Stomach (tissue), 9 donors: Measurements from ENCODE around the gene DENND5A. TPM values are rescaled to one million over a fixed set of nuclear protein-coding genes. Genes with fewer than 3 reads are reported as not detected.

Experiments used
- DNase-seq, 2 donors: peaks; one replicate each; pipeline versions ENCODE4 v3.0.0 to v3.0.0-alpha.2; 2013 to 2019
- H3K27ac ChIP-seq, 5 donors: fragments of 200-600 bp in 4 of 5; sonication (generic) in 4 of 5; one replicate each; pipeline ENCODE4 v1.5.1; 2013 to 2019; ENCODE audit warnings: mild to moderate bottlenecking in 1 of 5, moderate library complexity in 1 of 5
- H3K27me3 ChIP-seq, 3 donors: fragments of 200-600 bp; sonication (generic); one replicate each; pipeline ENCODE4 v1.5.1; 2017 to 2019; ENCODE audit warnings: mixed run types in 1 of 3
- H3K36me3 ChIP-seq, 4 donors: fragments of 200-600 bp; sonication (generic); 1 replicate in 3 of 4; 2 replicates in 1 of 4; pipeline ENCODE4 v1.5.1; 2016 to 2019
- H3K4me1 ChIP-seq, 4 donors: fragments of 200-600 bp; sonication (generic); one replicate each; pipeline ENCODE4 v1.5.1; 2016 to 2019
- H3K4me3 ChIP-seq, 4 donors: fragments of 200-600 bp; sonication (generic) in 3 of 4; one replicate each; pipeline ENCODE4 v1.5.1; 2016 to 2019; ENCODE audit warnings: mild to moderate bottlenecking in 1 of 4
- H3K9me3 ChIP-seq, 4 donors: fragments of 200-600 bp; sonication (generic); one replicate each; pipeline ENCODE4 v1.5.1; 2016 to 2019
- EP300 ChIP-seq: sonication (generic); formaldehyde crosslinking; IDR thresholded peaks from one replicate; pipeline ENCODE4 v1.6.1; 2017; ENCODE audit warnings: antibody characterized with exemption
- POLR2A ChIP-seq, 4 donors: fragments of 450-650 bp; IDR thresholded peaks; one replicate each; pipeline ENCODE4 v1.6.1; 2016; ENCODE audit warnings: antibody characterized with exemption in 4 of 4, control low read depth in 2 of 4, mild to moderate bottlenecking in 1 of 4, moderate library complexity in 1 of 4
- POLR2AphosphoS5 ChIP-seq, 3 donors: sonication (generic); formaldehyde crosslinking; IDR thresholded peaks; one replicate each; pipeline ENCODE4 v1.6.1; 2016; ENCODE audit warnings: antibody characterized with exemption in 3 of 3
- WGBS, 5 donors: extraction: QIAGEN DNeasy Blood & Tissue Kit in 3 of 5; methylation state at CpG; one replicate each; pipeline versions ENCODE4 v1.1.5 to v1.1.7; 2013 to 2018; 5-methylcytosine and 5-hydroxymethylcytosine counted together
- intact Hi-C: fragments of 100-400 bp; cut with DNase I; formaldehyde crosslinking; loops from one replicate; pipeline ENCODE4 v1.15.1; 2023; ENCODE audit warnings: low total_unique reads
- polyA plus RNA-seq, 3 donors: library from polyadenylated mRNA; stranded (reverse); fragments of 200-250 nt; gene quantifications; one replicate each; pipeline ENCODE4 v1.2.3, GENCODE V29; 2013
- total RNA-seq, 5 donors: library from RNA; depleted of rRNA; stranded (reverse); fragments of >200 nt; gene quantifications; one replicate each; pipeline versions ENCODE4 v1.1.0 to v1.2.3, GENCODE V29; 2014 to 2016
- TF ChIP-seq, protein P1 (sequence below), 7 experiments: fragments of 450-650 bp in 4 of 7; fragments of 200-600 bp in 3 of 7; sonication (generic) in 3 of 7; IDR thresholded peaks; one replicate each; pipeline ENCODE4 v1.5.1; 2016 to 2019; ENCODE audit warnings: antibody characterized with exemption in 7 of 7, control low read depth in 2 of 7, mild to moderate bottlenecking in 1 of 7
- donor health status: healthy with polysubstance abuse.
- donor health status: Bipolar disorder and iron deficiency.
- donor health status: healthy.

DENND5A gene
- total and polyA plus RNA-seq, 8 donors, result 14.8 to 152 (median 42.3) TPM

DNA sequence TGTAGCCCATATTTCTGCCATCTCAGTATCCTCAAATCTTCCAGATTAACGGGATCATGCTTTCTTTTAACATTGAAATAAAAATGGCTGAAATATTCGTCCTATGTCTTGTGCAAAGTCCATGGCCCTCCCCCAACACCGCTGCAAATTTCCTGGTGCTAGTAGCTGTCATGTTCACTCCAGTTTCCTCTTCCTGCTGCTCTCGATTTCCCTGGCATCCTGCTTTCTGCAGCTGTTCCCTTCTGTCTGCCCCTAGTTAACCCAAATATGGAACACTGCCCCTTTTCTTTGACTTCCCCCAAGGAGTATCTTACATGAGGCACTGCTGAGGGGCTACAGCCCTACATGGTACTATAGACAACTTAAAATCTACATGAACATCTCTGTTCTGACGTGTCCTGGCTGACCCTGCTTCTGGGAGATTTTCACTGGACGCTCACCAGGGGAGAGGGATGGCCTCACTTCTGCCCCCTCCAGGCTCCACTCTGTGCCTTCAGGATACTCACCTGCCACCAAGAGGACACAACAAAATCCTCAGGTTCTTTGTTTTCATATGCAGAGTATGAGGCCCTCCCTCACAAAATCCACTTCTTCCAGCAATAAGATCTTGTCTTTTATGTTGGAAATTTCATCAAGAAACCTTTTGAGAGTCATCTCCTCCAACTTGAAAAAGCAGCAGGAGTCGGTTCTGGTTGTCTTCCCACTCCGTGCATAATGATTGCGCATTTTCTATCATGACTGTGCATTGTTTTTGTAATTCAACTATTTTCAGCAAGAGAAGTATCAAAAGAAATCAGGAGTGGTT, 144.3 kb downstream of the DENND5A start:
- Histone ChIP-seq H3K27me3 (no peaks in the 10 kb centered on the region), H3K27ac (no peak overlapping the region), H3K4me1 (no peaks in the 10 kb centered on the region), H3K9me3 (no peaks in the 10 kb centered on the region), H3K36me3 (no peaks in the 10 kb centered on the region), H3K4me3 (no peak overlapping the region)
- intact Hi-C loops, result no loop called here
- TF ChIP-seq, protein P1, sequence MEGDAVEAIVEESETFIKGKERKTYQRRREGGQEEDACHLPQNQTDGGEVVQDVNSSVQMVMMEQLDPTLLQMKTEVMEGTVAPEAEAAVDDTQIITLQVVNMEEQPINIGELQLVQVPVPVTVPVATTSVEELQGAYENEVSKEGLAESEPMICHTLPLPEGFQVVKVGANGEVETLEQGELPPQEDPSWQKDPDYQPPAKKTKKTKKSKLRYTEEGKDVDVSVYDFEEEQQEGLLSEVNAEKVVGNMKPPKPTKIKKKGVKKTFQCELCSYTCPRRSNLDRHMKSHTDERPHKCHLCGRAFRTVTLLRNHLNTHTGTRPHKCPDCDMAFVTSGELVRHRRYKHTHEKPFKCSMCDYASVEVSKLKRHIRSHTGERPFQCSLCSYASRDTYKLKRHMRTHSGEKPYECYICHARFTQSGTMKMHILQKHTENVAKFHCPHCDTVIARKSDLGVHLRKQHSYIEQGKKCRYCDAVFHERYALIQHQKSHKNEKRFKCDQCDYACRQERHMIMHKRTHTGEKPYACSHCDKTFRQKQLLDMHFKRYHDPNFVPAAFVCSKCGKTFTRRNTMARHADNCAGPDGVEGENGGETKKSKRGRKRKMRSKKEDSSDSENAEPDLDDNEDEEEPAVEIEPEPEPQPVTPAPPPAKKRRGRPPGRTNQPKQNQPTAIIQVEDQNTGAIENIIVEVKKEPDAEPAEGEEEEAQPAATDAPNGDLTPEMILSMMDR (IDR thresholded peaks at IDR 0.05), result no peak
- no peak for DNase-seq
- WGBS, 5 donors, result 63 to 77% (median 74%) methylated on average over 9 of the region's 9 CpGs

DNA sequence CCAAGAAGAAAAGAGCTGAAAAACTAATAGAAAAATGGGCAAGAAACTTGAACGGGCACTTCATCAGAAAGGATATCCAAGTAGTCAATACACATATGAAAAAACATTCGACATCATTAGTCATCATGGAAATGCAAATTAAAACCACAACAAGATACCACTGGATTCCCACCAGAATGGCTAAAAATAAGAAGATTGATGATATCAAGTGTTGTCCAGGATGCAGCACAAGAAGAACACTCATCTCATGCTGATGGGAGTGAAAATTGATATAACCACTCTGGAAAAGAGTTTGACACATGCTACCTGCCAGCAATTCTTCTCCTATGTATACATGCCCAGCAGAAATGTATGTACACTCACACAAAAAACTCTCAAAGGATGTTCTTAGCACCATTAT, 146.9 kb downstream of the DENND5A start:
- no peak for DNase-seq
- WGBS, 5 donors, result 77 to 94% (median 91%) methylated on average over 2 of the region's 2 CpGs
- Histone ChIP-seq H3K4me1 (no peaks in the 10 kb centered on the region), H3K4me3 (no peak overlapping the region), H3K9me3 (peaks cover 0 to 7% (median 0%) of the 10 kb centered on the region in 4 donors), H3K27me3 (no peaks in the 10 kb centered on the region), H3K27ac (no peak overlapping the region), H3K36me3 (no peaks in the 10 kb centered on the region)
- no peak for TF ChIP-seq EP300
- TF ChIP-seq, protein P1 (IDR thresholded peaks at IDR 0.05), result no peak
- no peak for TF ChIP-seq POLR2AphosphoS5 (IDR thresholded peaks at IDR 0.05)
- TF ChIP-seq POLR2A (IDR thresholded peaks at IDR 0.05), result no peak
- intact Hi-C loops, result no loop called here

DNA sequence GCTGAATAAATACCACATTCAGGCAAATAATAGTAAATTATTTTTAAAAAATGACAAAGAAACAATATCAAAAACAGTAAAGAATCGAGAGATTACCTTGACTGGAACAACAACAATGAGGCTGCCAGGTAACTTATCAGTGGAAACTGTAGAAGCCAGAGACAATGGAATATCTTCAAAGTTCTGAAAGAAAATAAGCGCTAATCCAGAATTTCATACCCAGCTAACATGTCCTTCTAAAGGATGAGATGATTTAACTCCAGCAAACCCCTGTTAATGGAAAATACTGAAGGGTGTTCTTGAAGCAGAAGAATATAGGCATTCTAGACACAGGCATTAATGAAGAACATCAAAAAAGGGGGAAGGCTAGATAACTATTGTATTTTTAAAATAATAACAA, 153.1 kb downstream of the DENND5A start:
- H3K9me3 ChIP-seq, result peaks cover 0 to 25% (median 7%) of the 10 kb centered on the region in 4 donors
- intact Hi-C loops, result no loop called here

DNA sequence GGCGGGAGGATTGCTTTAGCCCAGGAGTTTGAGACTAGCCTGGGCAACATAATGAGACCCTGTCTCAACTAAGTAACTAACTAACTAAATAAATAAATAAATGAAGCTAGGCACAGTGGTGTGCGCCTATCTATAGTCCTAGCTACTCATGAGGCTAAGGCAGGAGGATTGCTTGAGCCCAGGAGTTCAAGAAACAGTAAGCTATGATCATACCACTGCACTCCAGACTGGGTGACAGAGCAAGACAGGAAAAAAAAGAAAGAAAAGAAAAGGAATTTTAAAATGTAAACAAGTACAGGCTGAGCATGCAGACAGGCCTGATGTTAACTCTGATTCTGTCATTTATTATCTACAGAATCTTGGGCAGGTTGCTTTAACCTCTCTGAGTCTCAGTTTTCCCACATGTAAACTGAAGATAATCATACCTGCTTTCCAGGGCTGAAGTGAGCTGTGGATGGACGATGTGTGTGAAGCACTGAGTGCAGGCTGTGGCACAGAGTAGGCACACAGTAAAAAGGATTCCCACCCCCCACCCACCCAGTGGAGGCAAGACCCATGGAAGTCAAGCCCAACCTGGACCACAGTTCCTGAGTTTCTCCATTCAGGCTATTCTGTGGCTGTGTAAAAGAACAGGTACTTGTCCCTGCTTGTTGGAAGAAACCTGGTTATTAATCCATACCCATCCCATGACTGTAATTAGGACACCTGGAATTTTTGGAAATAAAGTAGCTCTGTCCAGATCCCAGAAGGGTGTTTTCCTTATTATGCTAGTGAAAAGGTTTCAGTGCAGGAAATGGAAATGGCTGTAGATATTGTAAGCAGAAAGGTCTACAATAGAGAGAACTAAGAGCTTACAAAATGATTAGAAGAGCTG, 155.1 kb downstream of the DENND5A start:
- H3K27me3 ChIP-seq, result no peaks in the 10 kb centered on the region
- 84 to 95% (median 91%) methylated on average over 3 of the region's 3 CpGs for whole genome bisulfite sequencing, 5 donors
- peaks cover 0 to 25% (median 7%) of the 10 kb centered on the region in 4 donors for H3K9me3 ChIP-seq
- no peaks in the 10 kb centered on the region for H3K36me3 ChIP-seq
- no peak for DNase-seq
- intact Hi-C loops, result no loop called here
- no peak overlapping the region for H3K27ac ChIP-seq
- TF ChIP-seq POLR2A (IDR thresholded peaks at IDR 0.05), result no peak
- TF ChIP-seq, protein P1 (IDR thresholded peaks at IDR 0.05), result no peak
- TF ChIP-seq EP300, result no peak
- no peak for TF ChIP-seq POLR2AphosphoS5 (IDR thresholded peaks at IDR 0.05)
- H3K4me3 ChIP-seq, result no peak overlapping the region
- H3K4me1 ChIP-seq, result no peaks in the 10 kb centered on the region

More for the DNA sequence above, 153.1 kb downstream of the DENND5A start:
- no peak for DNase-seq
- Histone ChIP-seq H3K4me3 (no peak overlapping the region), H3K27me3 (no peaks in the 10 kb centered on the region), H3K36me3 (no peaks in the 10 kb centered on the region), H3K27ac (no peak overlapping the region), H3K4me1 (no peaks in the 10 kb centered on the region)
- TF ChIP-seq POLR2A (IDR thresholded peaks at IDR 0.05) (no peak), EP300 (no peak), POLR2AphosphoS5 (IDR thresholded peaks at IDR 0.05) (no peak)
- TF ChIP-seq, protein P1 (IDR thresholded peaks at IDR 0.05), result no peak
- 89 to 100% (median 92%) methylated on average over 2 of the region's 2 CpGs for WGBS, 5 donors
